GM21576 (cell line): Measurements from ENCODE around the gene ZNF618.

ENCODE experiments used
- ATAC-seq: cut with Tn5 transposase; IDR thresholded peaks from one replicate; pipeline ENCODE4 v1.9.1; 2021; ENCODE audit warnings: mild to moderate bottlenecking, moderate library complexity; ENCODE audit not compliant: unreplicated experiment

The ZNF618 gene

GRCh38 chr9:113953531-113953930 is 77.4 kb downstream of the ZNF618 start:
- no peak for ATAC-seq

- no peak for ATAC-seq
Observed at GRCh38 chr9:113954591-113954990, 78.5 kb downstream of the ZNF618 start.

GRCh38 chr9:113955076-113955752 is 79.1 kb downstream of the ZNF618 start:
- ATAC-seq, result no peak

GRCh38 chr9:113956901-113957300 is 80.8 kb downstream of the ZNF618 start:
- no peak for ATAC-seq

- ATAC-seq, result no peak
Observed at GRCh38 chr9:113957351-113957750, 81.2 kb downstream of the ZNF618 start.

GRCh38 chr9:113957821-113958341 is 81.8 kb downstream of the ZNF618 start:
- no peak for ATAC-seq

- ATAC-seq, result no peak
Observed at GRCh38 chr9:113958556-113958955, 82.4 kb downstream of the ZNF618 start.

GRCh38 chr9:113960768-113961167 is 84.7 kb downstream of the ZNF618 start:
- ATAC-seq, result no peak

- no peak for ATAC-seq
Observed at GRCh38 chr9:113962396-113962795, 86.3 kb downstream of the ZNF618 start.

- ATAC-seq, result no peak
Observed at GRCh38 chr9:113963017-113963620, 87.0 kb downstream of the ZNF618 start.

GRCh38 chr9:113963696-113964494 is 87.8 kb downstream of the ZNF618 start:
- ATAC-seq, result no peak

GRCh38 chr9:113964495-113965170 is 88.5 kb downstream of the ZNF618 start:
- no peak for ATAC-seq

- ATAC-seq, result no peak
Observed at GRCh38 chr9:113966394-113966793, 90.3 kb downstream of the ZNF618 start.

- no peak for ATAC-seq
Observed at GRCh38 chr9:113967380-113967779, 91.3 kb downstream of the ZNF618 start.

- ATAC-seq, result no peak
Observed at GRCh38 chr9:113969343-113969742, 93.2 kb downstream of the ZNF618 start.

GRCh38 chr9:113973226-113973625 is 97.1 kb downstream of the ZNF618 start:
- no peak for ATAC-seq

- no peak for ATAC-seq
Observed at GRCh38 chr9:113973963-113974413, 97.9 kb downstream of the ZNF618 start.

GRCh38 chr9:113976915-113977314 is 100.8 kb downstream of the ZNF618 start:
- no peak for ATAC-seq

- ATAC-seq, result no peak
Observed at GRCh38 chr9:113978725-113979342, 102.7 kb downstream of the ZNF618 start.

GRCh38 chr9:113979343-113980127 is 103.4 kb downstream of the ZNF618 start:
- no peak for ATAC-seq
